Measurements from ENCODE around the gene SENP1.

The SENP1 gene

DNA sequence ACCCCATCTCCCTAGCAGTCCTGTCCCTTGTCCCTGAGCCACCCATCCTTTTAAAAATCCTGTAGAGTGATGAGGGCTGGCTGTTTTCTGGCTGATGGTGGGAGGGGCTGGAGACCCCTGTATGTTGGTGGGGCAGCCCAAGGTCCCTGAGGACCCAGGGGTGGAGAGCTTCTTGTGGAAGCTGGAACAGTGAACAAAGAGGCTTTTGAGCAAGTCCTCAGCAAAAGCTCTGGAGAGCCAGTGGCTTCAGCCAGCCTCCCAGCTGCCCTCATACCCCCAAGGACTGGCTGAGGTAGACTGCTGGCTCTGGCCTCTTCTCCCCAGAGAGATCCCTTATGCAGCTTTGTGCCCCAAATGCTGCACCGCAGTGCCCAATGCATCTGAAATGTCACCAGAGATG is 72.4 kb downstream of the SENP1 start:
- no peak for DNase-seq

DNA sequence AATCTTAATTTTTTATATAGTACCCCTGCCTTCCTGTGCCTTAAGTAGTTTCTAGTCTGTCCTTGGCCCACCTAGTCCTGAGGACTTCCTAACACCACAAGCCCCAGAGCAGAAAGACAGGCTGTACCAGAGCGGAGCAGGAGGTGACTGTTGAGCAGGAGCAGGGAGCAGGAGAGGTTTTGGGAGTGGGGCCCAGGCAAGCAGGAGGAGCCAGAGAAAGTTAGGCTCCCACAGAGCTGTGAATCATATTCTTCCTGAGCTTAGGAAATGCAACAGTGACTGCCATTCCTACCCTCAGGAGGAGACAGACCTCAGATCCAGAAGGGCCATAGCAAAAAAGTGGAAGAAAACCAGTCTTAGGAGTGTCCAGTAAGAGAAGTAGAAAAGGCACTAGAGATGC is 73.3 kb downstream of the SENP1 start:
- no peak for DNase-seq

DNA sequence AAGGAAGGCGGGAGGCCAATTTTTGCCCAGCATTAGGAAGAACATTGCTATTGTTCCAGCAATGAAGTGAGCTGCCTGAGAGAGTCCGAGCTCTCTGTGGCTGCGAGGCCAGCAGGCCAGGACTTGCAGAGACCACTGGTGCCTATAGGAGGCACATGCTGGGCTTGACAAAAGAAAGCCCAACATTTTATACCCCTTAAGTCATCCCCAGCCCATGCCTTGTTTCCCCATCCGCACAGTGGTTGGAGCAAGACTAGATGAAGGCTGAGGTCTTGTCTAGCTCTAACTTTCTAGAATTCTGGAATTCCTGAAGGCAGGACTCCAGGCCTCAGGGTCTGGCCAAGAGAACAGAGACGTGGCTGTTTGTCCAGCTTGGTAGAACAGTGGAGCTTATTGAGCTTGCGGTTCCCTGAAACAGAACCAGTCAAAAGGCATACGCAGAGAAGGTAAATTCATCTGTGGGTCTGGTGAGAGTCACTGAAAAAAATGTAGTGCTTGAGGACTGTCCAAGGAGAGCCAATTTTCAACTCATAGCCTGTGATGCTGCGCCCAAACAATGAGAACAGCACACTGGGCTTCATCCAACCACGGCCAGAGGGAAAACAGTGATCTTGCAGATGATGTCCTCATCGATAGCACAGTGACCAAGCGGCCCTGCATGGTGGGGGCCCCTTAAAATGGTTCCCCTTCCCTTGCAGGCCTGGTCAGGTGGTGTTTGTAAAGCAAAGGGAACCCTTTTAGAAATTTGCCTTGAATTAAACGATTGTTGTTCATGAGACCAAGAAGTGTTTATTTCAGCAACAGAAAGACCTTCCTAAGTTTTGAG is 74.5 kb downstream of the SENP1 start:
- no peak for DNase-seq

DNA sequence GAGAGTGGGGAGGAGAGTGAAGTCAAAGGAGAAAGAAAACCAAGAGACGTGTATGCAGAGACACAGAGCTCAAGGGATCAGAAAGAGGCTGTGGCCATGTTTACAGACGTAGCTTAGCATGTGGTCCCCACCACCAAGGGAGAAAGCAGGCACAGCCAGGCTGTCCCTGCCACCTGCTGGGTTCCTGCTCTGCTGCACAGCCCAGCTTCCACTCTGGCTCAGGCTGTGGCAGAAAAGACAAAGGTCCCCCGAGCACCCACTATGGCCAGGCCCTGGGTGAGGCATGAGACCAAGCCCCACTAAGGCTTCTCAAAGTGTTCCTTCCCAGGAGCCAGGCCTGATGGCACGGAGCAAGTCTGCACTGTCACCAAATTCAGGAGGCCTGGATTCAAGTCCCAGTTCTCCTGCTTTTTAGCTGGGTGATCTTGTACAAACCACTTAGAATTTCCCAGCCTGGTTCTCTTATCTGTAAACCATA is 75.7 kb downstream of the SENP1 start:
- no peak for DNase-seq

DNA sequence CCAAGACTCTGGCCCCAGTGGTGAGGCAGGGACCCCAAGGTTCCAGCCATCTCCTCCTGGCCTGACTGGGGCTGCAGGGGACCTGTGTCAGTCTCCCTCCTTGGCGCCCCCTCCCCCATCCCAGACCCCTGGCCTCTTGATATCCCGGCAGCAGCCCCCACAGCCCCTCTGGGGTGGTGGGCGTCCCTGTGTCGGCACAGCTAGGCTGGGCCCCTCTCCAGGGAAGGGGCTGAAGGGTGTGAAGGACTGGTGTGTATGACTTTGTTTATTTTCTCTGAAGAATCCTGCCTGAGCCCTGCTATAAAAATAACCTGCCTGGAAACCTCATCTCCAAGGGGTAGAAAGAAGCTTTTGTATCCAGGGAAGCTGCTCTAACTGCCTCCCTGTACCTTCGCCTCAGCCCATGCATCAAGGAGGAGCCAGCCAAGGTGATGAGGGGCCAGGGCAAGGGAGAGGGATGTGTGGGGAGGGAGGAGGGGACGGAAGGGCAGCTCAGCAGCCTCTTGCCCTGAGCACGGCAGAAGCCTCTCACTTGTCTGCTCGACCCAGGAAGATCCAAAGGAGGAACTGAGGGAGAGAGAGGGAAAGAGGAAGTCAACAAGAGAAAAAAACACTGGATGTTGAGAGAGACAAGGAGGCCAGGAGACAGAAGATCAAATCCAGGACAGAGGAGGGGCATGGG is 76.2 kb downstream of the SENP1 start:
- no peak for DNase-seq

DNA sequence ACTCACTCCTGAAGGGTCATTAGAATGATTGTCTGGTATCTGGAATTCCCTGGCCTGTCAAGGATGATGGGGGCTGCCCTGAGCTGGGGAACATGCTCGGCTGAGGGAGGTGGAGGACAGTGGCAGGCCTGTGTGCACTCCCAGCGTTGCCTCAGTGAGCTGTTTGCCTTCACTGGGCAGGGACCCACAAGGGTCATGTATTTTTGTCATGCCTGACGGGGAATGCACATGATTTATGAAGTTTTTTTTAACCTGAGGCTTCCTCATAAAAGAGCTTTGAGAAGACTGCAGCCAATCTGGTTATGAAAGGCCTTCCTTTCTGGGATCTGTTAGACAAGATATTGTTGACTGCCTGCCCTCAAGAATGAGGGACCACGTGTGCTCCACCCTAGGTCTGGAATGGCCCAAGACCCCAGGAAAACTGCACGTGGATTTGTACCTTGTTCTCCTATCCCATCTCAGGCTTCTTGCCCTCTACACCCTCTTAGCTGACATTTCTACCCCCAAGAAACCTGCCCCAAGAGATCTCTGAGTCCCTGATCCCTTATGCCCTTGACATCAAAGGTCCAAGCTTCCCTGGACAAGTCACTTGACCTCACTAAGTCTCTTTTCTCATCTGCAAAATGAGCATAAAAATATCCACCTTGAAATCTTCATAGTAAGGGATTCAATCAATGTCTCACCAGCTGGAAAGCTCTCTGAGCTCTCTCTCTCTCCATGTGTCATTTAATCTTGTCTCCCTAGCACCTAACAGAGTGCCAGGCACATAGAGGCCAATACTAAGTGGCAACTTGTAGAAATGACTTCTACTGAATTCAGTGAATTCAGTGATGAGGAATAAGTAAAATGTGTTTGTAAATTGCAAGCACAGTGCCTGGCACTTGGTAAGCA is 77.1 kb downstream of the SENP1 start:
- no peak for DNase-seq

DNA sequence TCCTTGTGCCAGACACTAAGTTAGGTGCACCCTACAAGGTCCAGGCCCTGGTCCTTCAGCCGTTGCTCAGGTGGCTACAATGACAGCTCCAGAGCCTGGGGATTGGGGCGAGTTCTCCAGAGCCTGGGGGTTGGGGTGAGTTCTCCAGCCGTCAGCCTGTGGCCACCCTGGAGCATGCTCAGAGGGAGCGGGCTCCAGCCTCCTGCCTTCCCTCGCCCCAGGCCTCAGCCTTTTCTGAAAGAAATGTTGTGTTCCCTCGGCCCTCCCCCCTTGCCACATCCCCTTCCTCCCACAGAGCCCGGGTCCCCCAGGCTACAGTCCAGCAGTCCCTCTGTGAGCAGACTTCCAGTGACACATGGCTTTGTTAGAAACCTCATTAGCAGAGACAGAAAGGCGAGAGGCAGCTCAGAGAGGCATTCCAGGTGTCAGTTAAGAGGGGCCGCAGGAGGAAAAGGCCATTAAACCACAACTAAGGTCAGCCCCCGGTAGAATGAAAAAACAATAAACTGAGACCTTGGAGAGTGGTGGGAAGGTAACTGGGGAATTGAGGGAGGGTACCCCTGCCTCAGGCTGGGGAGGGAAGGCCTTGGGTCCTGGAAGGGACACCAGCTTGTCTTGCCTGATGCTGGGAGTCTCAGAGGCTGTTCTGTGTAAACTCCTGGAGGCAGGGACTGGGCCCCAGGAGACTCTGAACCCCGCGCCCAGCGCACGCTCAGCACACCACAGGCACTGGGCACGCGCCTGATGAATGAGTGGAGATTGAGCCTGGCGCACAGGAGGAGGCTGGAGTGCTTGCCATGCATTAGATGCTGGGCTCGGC is 78.5 kb downstream of the SENP1 start:
- DNase-seq, result no peak

DNA sequence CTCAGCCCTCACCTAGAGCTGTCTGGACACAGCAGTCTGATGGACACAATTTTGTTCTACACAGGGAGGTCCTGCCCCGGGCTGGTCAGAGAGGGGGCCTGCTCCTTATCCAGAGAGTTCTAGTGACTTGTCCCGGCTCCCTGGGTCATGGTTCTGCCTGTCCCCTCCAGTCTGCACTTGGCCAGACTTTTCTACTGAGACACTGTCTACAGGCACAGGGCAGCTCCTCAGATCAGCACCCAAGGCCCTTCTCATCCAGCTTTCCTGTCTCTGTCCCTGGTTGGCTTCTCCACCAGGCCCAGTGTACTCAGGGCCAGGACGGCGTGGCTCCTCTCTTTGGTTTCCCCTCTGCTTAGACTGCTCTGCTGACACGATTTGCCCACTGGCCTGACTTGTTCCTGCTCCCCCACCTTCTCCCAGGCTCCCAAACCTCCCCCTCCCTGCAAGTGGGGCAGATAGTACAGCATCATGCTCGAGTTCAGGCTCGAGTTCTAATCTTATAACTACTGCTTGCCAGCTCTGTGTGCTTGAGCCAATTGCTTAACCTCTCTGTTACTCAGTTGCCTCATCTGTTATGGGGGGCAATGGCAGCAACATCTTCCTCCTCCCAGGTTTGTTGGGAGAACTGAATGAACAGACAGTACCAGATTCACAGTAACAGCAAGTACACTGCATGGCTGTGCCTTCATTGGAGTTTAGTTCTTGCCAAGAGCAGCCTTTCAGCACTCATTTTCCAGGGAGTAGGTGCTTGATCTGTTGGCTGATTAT is 79.6 kb downstream of the SENP1 start:
- DNase-seq, result no peak

DNA sequence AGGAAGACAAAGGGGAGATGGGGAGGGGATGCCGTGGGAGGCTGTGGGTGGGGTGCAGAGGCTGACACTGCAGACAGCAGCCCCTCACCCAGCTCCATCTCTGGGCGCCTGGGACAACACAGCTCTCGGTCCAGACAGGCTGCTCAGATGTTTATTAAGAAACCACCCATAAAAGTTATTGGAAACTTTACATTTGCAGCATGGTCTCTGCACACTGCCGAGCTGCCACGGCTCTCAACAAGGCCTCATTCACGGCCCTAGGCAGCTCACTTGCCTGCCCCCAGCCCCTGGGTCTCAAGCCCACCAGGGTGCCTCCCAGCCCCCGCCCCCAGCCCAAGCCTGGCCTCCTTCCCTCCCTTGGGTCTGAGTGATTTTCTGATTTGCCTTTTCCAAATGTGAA is 80.6 kb downstream of the SENP1 start:
- DNase-seq, result no peak

DNA sequence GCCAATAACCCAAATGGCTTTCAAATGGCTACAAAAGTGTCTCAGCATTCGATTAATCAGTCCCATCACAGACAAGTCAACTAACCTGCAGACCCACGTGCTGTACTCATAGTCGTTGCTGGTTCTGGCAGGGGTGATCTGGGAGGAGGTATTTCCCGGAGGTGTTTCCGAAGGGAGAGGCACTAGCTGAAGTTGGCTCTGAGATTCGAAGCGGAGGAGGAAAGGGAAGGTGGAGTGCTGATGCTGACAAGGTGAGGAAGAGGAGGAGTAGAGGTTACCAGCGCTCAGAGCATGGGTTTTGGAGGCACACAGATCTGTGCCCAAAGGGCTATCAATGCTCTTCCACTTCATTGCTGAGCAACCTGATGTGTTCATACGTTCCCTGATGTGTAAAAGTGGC is 81.1 kb downstream of the SENP1 start:
- no peak for DNase-seq

DNA sequence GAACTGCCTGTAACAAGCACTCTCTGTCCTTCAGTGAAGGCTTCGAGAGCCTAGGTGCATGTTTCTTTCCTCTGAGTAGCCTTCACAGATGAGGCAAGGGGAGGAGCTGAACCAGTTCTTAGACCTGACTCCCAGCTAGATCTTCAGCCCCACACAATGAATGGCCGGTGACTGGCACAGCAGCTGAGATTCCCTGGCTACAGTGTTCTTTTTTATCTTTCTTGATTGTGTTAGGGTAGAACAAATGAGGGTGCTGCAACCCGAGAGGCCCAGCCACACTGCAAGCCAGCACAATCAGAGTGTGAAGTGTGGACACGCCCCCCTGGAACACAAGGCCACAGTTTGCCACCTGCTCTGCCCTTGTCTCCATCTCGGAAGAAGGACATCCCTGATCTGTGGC is 82.5 kb downstream of the SENP1 start:
- no peak for DNase-seq

DNA sequence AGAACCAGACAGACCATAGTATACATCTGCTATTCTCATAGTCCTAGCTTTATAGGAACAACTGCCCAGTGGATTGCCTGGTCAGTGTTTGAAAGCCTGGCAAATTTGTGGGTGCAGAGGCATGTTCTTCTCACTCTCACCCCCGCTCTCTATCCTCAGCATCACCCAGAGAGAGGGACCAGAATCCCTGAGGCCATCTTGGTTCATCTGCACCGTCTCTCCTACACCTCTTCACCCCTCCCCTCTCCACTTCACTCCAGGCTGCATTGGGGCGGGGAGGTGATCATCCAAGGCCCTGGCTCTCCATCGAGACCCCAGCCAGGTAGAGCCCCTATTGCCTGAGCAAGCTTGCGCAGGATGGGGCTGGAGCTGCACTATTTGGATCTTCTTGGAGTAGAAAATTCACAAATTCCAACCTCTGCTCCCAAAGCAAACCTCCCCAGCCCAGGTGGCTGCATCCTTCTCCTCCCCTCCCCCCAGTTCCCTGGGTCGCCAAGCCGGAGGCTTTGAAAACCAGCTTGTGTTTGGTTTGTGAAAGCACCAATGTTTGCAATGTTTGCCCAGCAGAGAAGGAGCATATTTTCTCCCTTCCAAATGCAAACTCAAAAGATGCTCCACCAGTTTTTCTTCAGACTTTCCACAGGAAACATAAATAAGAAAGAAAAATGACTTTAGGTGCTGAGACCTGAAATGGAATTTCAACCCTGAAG is 83.0 kb downstream of the SENP1 start:
- no peak for DNase-seq

DNA sequence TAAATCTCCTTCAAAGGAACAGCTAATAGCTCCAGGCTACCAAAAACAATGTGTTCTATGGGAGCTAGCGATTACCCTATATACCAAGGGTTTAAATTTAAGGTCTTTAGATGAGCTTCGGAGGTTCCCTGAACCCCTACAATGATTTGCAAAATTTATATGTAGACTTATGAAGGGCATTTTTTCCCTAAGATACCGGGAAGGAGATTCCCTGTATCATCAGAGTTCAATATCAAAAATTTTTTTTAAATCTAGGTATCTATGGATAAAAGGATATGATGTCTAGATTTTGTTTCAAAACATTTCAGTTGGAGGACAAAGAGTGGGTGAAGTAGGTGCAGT is 83.7 kb downstream of the SENP1 start:
- no peak for DNase-seq

DNA sequence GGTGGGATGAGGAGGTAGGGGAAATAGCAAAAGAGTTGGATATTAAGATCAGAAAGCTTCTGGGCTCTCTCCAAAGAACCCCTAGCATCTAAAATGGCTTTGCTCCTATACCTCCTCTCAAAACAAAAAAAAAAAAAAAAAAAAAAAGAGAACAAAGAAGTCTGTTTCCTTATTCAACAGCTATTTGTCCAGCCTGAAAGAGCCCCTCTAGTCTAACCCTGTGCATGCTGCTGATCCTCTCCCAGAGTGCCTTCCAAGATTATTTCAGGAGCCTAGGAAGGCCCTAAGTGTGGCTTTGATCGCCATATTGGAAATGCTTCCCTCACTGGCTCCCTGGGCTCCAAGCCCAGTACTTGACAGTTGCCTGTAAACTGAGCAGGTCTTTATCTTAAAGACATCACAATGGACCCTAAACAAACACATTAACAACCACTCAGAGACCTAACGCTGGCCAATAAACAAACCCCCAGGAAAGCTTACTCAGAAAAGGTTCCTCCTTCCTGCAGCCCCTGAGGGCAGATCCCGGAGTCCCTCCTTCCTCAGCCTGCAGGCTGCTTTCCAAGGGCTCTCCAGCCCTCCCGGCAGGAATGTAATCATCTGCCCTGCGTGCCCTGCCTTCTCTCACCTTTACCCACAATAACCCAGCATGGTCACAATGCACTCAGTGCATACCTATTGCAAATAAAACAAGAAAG is 84.2 kb downstream of the SENP1 start:
- DNase-seq, result no peak

DNA sequence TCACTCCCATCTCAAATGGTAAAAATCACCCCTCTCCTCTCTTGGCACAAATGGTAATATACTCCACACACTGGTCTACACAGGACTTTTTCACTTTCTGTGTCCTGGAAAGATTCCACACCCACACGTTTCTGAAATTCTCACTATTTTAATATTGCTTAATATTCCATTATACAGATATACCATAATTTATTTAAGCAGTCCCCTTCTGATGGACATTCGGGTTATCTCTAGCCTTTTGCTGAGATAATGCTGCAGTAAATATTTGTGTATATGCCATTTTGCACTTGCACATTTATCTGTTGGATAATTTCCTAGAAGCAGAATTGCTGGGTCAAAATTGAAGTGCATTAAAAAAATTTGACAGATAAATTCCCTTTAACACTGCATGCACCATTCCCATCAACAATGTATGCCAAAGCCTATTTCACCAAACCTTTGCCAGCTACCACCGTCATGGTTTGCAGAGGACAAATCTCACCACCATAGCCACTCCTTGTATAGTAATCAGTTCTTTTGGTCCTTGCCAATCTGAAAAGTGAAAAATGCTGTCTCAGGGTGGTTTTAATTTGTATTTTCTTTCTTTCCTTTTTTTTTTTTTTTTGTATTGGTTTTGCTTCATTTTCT is 86.1 kb downstream of the SENP1 start:
- DNase-seq, result no peak

DNA sequence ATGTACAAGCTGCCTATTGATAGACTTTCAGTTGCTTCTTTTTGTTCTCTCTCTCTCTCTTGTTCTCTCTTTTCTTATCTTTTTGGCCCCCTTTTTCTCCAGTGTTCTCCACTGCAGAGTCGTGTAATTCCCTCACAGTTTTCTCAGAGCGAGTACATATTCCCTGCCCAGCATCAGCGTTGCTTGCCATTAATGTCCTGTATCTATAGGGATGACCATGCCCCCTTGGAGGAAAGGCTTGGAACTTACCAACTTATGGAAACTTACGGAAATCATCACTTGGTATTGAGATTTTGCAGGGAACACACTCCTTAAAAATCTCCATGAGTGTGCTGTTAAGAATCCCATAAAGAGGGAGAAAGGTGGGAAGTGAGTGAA is 87.3 kb downstream of the SENP1 start:
- DNase-seq, result no peak

DNA sequence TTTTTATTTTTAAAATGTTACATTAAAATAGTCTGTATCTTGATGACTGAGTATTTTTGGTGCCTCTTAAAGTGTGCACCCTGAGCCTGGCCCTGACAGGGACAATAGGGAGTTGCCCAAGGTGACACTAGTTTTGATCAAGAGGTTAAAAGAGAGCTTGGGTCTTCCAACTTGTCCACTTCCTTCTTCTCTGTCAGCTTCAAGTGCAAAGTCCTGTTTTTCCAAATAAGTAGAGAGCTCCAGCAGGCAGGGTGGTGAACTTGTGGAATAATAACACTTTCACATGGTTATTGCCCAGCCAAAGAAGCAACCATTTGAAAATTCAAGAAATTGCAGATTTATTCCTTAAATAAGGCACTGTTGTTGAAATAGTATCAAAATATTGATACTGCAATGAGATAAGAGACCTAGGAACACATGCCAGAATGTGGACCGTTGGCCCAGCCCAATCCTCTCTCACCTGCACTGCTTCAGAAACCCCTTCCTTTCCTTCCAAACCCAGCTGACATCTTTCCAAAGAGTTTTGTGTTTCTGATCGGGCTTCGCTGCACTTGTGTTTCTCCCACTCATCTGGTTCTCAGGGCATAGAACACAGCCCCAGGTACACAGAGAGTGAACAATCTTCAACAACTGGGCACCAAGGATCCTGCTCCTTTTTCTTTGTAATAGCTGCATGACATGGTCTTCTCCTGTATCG is 87.8 kb downstream of the SENP1 start:
- no peak for DNase-seq

DNA sequence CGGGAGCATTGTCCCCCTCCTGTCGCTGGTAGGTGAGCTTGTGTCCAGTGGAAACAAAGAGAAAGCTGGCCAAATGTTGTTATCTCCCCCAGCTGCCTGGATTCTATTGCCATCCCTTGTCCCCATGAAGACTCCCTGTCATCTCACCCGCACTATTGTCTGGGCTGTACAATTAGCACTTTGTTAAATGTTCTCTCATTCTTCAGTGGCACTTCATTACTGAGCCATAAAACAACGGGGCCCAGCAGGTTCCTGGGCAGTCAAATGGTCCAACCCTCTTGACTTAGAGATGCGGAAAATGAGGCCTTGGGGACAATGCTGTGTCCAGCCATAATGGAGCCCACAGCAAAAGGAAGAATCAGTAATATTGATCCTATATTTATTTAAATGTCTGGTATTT is 88.4 kb downstream of the SENP1 start:
- DNase-seq, result no peak

DNA sequence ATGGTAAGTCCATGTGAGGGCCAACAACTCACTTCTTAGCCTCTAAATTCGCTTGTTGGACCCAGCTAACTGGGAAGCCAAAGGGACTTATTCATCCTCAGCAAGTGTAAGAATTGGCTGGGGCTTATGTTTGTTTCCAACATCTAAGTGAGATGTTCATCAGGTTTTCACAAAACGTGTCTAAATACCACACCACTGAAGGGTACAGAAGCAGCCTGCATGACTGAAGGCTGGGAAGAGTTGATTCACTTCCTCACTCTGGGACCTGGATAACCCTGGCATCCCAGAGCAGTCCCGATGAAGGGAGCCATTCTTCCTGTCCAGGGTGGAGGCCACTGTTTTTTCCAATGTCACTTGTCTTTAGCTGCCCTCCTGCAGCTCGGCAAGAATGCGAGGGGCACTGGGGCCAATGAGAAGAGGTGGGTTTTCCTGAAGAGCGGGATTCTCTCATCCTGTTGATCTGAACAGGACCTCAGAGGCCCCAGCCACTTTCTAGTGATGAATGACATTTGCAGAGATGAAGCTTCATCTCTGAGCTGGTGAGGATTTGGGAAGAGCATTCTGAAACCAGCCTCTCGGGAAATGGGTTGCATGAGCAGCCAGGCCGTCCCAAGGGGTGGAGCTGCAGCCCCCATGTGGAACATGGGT is 89.4 kb downstream of the SENP1 start:
- DNase-seq, result no peak

Measured in NCI-H446 treated with DMSO at 0.1 percent for 48 hours (cell line).